Kidney (tissue), 14 donors: ENCODE results near the gene ZNF423. TPM values are rescaled to one million over a fixed set of nuclear protein-coding genes. Genes with fewer than 3 reads are reported as not detected.
A peak's percentile ranks its signal among the peaks of the same experiment; 100 is the strongest.

Source experiments
- DNase-seq, 5 donors: peaks; one replicate each; pipeline ENCODE4 v3.0.0-alpha.2; 2013 to 2020
- FAIRE-seq: peaks from 2 replicates; lab custom pipeline; 2012; peaks lifted over from hg19 to GRCh38; lab: Jason Lieb, UNC
- H3K27ac ChIP-seq, 2 donors: one replicate each; pipeline ENCODE4 v1.7.0; 2013; ENCODE audit warnings: low read depth in 2 of 2, low read length in 2 of 2, inconsistent platforms in 1 of 2
- H3K27me3 ChIP-seq: one replicate; pipeline ENCODE4 v1.7.1; 2013; ENCODE audit warnings: low read length, inconsistent platforms; ENCODE audit not compliant: control insufficient read depth, insufficient read depth
- H3K36me3 ChIP-seq, 3 donors: one replicate each; pipeline versions ENCODE4 v1.7.0 to v1.7.1; 2013; ENCODE audit warnings: low read length in 3 of 3, control low read depth in 1 of 3, inconsistent platforms in 1 of 3; ENCODE audit not compliant: insufficient read depth in 3 of 3, control insufficient read depth in 2 of 3
- H3K4me1 ChIP-seq, 3 donors: one replicate each; pipeline versions ENCODE4 v1.7.0 to v1.7.1; 2013; ENCODE audit warnings: low read length in 3 of 3, inconsistent platforms in 1 of 3, low read depth in 1 of 3; ENCODE audit not compliant: control insufficient read depth in 2 of 3, insufficient read depth in 2 of 3
- H3K4me3 ChIP-seq, 3 donors: one replicate each; pipeline versions ENCODE4 v1.7.0 to v1.8.1; 2013; ENCODE audit warnings: low read length in 3 of 3, control low read depth in 1 of 3, inconsistent platforms in 1 of 3
- H3K9ac ChIP-seq, 3 donors: one replicate each; pipeline versions ENCODE4 v1.7.0 to v1.7.1; 2013; ENCODE audit warnings: low read length in 3 of 3, control low read depth in 1 of 3, inconsistent platforms in 1 of 3
- H3K9me3 ChIP-seq, 3 donors: one replicate each; pipeline versions ENCODE4 v1.7.0 to v1.7.1; 2013; ENCODE audit warnings: low read length in 3 of 3, control low read depth in 1 of 3, inconsistent platforms in 1 of 3; ENCODE audit not compliant: control insufficient read depth in 2 of 3, insufficient read depth in 1 of 3
- CTCF ChIP-seq: IDR thresholded peaks from 3 replicates; pipeline ENCODE4 v1.5.1; 2012; ENCODE audit warnings: mild to moderate bottlenecking, moderate library complexity, borderline replicate concordance; ENCODE audit not compliant: insufficient read depth; ENCODE audit errors: extremely low read depth
- intact Hi-C: fragments of 100-400 bp; cut with DNase I; formaldehyde crosslinking; loops from one replicate; pipeline ENCODE4 v1.11.1; 2022
- polyA plus RNA-seq: library from polyadenylated mRNA; stranded (reverse); fragments of 350-450 nt; fragmentation: Illumina TruSeq; extraction: RNeasy Lipid Tissue Mini Kit (QIAGEN cat#74804); gene quantifications from one replicate; pipeline ENCODE4 v1.2.3, GENCODE V29; 2014; ENCODE audit warnings: low read depth, low replicate concordance; ENCODE audit not compliant: insufficient read depth
- total RNA-seq: library from RNA; stranded (reverse); fragmentation: NEBNext Ultra II Directional; extraction: Animal tissue kit (Norgen Biotek cat#: 25700); gene quantifications from one replicate; pipeline ENCODE4 v1.2.1, GENCODE V29; 2021
- donor health status: control.
- donor health status: control.
- donor health status: control.
- donor health status: control.
- donor health status: control.
- donor health status: DM: yes; HTN: yes; CAD: no.
- donor health status: Normal renal cell carcinoma (clear cell type).

ZNF423 gene
- total and polyA plus RNA-seq, 2 donors from 2014 or later: 2.0 to 8.4 TPM

GRCh38 chr16:49469311-49469670, 386.6 kb downstream of the ZNF423 start:
- DNase-seq (peak in 1 of 5 donors; percentile 3), FAIRE-seq (no peak)
- peaks cover 2% of the 10 kb centered on the region for H3K27me3 ChIP-seq
- H3K9me3 ChIP-seq: no peaks in the 10 kb centered on the region
- intact Hi-C loops: no loop called here
- no peaks in the 10 kb centered on the region for H3K36me3 ChIP-seq
- H3K27ac ChIP-seq: no peak overlapping the region
- H3K9ac ChIP-seq: no peak overlapping the region
- H3K4me3 ChIP-seq: no peak overlapping the region
- no peaks in the 10 kb centered on the region for H3K4me1 ChIP-seq
- no peak for TF ChIP-seq CTCF

- Histone ChIP-seq H3K4me1 (no peaks in the 10 kb centered on the region), H3K36me3 (no peaks in the 10 kb centered on the region), H3K4me3 (no peak overlapping the region), H3K27me3 (peaks cover 2% of the 10 kb centered on the region), H3K9me3 (no peaks in the 10 kb centered on the region), H3K9ac (no peak overlapping the region), H3K27ac (no peak overlapping the region)
- no peak for TF ChIP-seq CTCF
- FAIRE-seq (no peak), DNase-seq (peak in 2 of 5 donors; percentile 3 to 24)
- intact Hi-C loops: no loop called here
Observed at GRCh38 chr16:49468611-49469310, 387.2 kb downstream of the ZNF423 start.

- H3K9ac ChIP-seq: no peak overlapping the region
- H3K4me3 ChIP-seq: no peak overlapping the region
- intact Hi-C loops: no loop called here
- FAIRE-seq (no peak), DNase-seq (peak in 2 of 5 donors; percentile 4 to 22)
- TF ChIP-seq CTCF: no peak
- peaks cover 2% of the 10 kb centered on the region for H3K27me3 ChIP-seq
- H3K27ac ChIP-seq: no peak overlapping the region
- H3K36me3 ChIP-seq: no peaks in the 10 kb centered on the region
- no peaks in the 10 kb centered on the region for H3K9me3 ChIP-seq
- H3K4me1 ChIP-seq: no peaks in the 10 kb centered on the region
Observed at GRCh38 chr16:49467540-49468372, 388.2 kb downstream of the ZNF423 start.
